ENCODE measurements around the gene GTF2I.
"Not testable (repeated sequence)": the region's sequence is repeated elsewhere in the genome, so short reads cannot be mapped to it uniquely, and the experiment has no call there.

The GTF2I gene

GRCh38 chr7:74709880-74710671 is 52.6 kb downstream of the GTF2I start:
- in situ Hi-C loops (cut with HindIII; ENCODE audit: low sequenced_read_pairs) = no loop called here

GRCh38 chr7:74713567-74713966 is 56.0 kb downstream of the GTF2I start:
- in situ Hi-C loops (cut with HindIII; ENCODE audit: low sequenced_read_pairs) = no loop called here

GRCh38 chr7:74717889-74718288 is 60.4 kb downstream of the GTF2I start:
- in situ Hi-C loops (cut with HindIII; ENCODE audit: low sequenced_read_pairs) = no loop called here

GRCh38 chr7:74718336-74718735 is 60.8 kb downstream of the GTF2I start:
- in situ Hi-C loops (cut with HindIII; ENCODE audit: low sequenced_read_pairs) = no loop called here

- in situ Hi-C loops (cut with HindIII; ENCODE audit: low sequenced_read_pairs) = no loop called here
These were observed 64.6 kb downstream of the GTF2I start for GRCh38 chr7:74722153-74722552.

- in situ Hi-C loops (cut with HindIII; ENCODE audit: low sequenced_read_pairs) = no loop called here
These were observed 68.3 kb downstream of the GTF2I start for GRCh38 chr7:74725840-74726239.

- in situ Hi-C loops (cut with HindIII; ENCODE audit: low sequenced_read_pairs) = no loop called here
These were observed 69.0 kb downstream of the GTF2I start for GRCh38 chr7:74726309-74727101.

GRCh38 chr7:74728686-74729085 is 71.2 kb downstream of the GTF2I start:
- in situ Hi-C loops (cut with HindIII; ENCODE audit: low sequenced_read_pairs) = not testable (repeated sequence)

GRCh38 chr7:74730186-74730585 is 72.7 kb downstream of the GTF2I start:
- in situ Hi-C loops (cut with HindIII; ENCODE audit: low sequenced_read_pairs) = not testable (repeated sequence)

GRCh38 chr7:74739974-74740703 is 82.6 kb downstream of the GTF2I start:
- in situ Hi-C loops (cut with HindIII; ENCODE audit: low sequenced_read_pairs) = not testable (repeated sequence)

GRCh38 chr7:74743936-74744557 is 86.5 kb downstream of the GTF2I start:
- in situ Hi-C loops (cut with HindIII; ENCODE audit: low sequenced_read_pairs) = not testable (repeated sequence)

GRCh38 chr7:74753921-74754482 is 96.5 kb downstream of the GTF2I start:
- in situ Hi-C loops (cut with HindIII; ENCODE audit: low sequenced_read_pairs) = not testable (repeated sequence)

- in situ Hi-C loops (cut with HindIII; ENCODE audit: low sequenced_read_pairs) = not testable (repeated sequence)
These were observed 99.2 kb downstream of the GTF2I start for GRCh38 chr7:74756673-74757072.

- in situ Hi-C loops (cut with HindIII; ENCODE audit: low sequenced_read_pairs) = not testable (repeated sequence)
These were observed 100.8 kb downstream of the GTF2I start for GRCh38 chr7:74758268-74758667.

- in situ Hi-C loops (cut with HindIII; ENCODE audit: low sequenced_read_pairs) = not testable (repeated sequence)
These were observed 101.5 kb downstream of the GTF2I start for GRCh38 chr7:74758982-74759381.

- in situ Hi-C loops (cut with HindIII; ENCODE audit: low sequenced_read_pairs) = not testable (repeated sequence)
These were observed 107.8 kb downstream of the GTF2I start for GRCh38 chr7:74765205-74765918.

GRCh38 chr7:74766509-74766908 is 109.0 kb downstream of the GTF2I start:
- in situ Hi-C loops (cut with HindIII; ENCODE audit: low sequenced_read_pairs) = not testable (repeated sequence)

- in situ Hi-C loops (cut with HindIII; ENCODE audit: low sequenced_read_pairs) = not testable (repeated sequence)
These were observed 109.5 kb downstream of the GTF2I start for GRCh38 chr7:74766991-74767390.

GRCh38 chr7:74770062-74770461 is 112.5 kb downstream of the GTF2I start:
- in situ Hi-C loops (cut with HindIII; ENCODE audit: low sequenced_read_pairs) = not testable (repeated sequence)

GRCh38 chr7:74772093-74772492 is 114.6 kb downstream of the GTF2I start:
- in situ Hi-C loops (cut with HindIII; ENCODE audit: low sequenced_read_pairs) = not testable (repeated sequence)
